Measurements from ENCODE around the gene ABLIM2.

Gene ABLIM2

GRCh38 chr4:8087921-8088495, 70.6 kb downstream of the ABLIM2 start:
- no peak for DNase-seq (ENCODE audit: low read depth in 2 of 2, low spot score in 1 of 2)

DNA sequence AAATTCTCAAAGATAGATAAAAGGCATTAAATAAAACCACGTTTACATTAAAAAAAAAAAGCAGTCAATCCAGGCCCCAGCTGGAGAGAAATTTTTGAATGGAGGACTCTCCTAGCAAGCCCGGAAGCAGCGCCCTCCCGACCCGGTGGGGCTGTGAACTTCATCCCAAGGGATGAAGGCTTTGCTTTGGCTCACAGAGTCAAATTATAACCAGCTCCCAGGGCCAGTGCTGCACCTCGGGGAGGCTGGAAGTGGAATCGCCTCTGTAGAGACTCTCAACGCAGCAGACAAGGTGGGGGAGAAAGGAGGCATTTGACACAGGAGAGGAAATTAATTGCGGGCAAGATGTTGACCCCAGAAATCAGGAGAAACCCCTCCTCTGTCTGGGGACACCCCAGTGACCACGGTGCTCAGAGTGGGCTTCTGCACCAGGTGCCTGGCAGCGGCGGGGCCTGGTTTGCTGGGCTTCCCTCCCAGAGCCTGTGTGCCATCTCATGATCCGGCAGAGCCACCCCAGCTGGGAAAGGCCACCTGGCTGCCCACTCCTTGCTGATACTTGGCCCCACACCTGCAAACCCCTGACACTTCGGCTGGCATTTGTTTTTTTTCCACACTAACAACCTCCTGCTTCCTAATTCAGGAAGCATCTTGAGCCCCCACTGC, 71.7 kb downstream of the ABLIM2 start:
- DNase-seq (ENCODE audit: low read depth in 2 of 2, low spot score in 1 of 2), result no peak

GRCh38 chr4:8085491-8086117, 73.0 kb downstream of the ABLIM2 start:
- no peak for DNase-seq (ENCODE audit: low read depth in 2 of 2, low spot score in 1 of 2)

DNA sequence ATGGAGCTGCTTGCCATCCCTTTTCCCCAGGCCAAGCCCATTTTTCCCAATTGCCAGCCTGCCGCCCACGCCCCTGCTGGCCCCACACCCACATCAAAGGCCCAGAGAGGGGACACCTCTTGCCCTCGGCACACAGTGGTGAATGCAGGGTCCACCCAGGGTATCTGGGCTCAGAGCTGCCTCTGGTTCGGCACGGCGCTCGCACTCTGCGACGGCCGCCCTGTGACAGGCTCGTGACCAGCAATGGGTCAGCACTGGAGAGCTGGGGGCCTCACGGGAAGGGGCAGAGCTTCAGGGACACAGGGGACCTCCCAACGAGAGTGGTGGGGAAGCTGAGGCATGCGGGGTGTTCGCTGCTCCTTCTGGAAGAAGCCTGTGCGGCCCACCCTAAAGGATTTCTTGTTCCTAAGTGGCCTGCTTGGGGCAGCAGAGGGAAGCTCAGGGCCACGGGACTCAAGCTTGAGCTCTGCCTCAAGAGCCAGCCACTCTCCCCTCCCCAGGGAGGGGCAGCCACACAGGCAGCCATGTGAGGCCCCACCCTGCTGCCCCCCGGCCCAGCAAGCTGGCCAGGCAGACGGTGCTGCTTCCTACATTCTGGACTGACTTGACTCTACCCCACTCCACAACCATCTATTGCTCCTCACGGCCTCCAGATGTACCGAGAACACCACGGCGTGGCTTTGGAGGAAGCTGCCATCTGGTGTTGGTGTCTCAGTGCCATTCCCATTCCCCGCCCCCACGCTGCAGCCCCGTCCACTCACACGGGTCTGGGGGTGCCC, 73.7 kb downstream of the ABLIM2 start:
- no peak for DNase-seq (ENCODE audit: low read depth in 2 of 2, low spot score in 1 of 2)

DNA sequence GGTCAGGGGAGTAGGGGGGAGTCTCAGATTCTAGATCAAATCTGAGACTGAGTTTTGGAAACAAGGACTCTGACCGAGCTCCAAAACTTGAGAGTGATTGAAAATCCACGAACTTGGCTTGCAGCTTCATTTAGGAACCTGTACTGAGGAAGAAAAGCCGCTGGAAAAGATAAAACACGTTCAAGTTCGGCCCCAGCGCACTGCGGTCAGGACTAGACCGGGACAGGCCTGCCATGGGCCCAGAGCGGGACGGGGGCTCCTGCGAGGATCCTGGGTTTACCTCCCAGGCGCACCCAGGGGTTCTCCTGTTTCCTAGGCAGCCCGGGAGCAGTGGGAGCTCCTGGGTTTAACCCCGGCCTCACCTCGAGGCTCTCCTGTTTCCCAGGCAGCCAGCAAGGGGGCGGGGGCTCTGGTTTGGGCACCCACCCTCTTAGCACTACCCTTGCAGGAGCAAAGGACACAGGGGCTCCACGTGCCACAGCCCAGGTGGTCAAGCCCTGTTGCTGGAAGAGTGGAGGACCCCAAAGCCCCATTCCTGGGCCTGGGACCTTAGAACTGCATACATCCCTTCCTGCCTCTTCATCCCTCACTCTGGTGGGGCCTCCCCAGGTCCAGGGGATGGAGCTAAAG, 74.5 kb downstream of the ABLIM2 start:
- no peak for DNase-seq (ENCODE audit: low read depth in 2 of 2, low spot score in 1 of 2)

DNA sequence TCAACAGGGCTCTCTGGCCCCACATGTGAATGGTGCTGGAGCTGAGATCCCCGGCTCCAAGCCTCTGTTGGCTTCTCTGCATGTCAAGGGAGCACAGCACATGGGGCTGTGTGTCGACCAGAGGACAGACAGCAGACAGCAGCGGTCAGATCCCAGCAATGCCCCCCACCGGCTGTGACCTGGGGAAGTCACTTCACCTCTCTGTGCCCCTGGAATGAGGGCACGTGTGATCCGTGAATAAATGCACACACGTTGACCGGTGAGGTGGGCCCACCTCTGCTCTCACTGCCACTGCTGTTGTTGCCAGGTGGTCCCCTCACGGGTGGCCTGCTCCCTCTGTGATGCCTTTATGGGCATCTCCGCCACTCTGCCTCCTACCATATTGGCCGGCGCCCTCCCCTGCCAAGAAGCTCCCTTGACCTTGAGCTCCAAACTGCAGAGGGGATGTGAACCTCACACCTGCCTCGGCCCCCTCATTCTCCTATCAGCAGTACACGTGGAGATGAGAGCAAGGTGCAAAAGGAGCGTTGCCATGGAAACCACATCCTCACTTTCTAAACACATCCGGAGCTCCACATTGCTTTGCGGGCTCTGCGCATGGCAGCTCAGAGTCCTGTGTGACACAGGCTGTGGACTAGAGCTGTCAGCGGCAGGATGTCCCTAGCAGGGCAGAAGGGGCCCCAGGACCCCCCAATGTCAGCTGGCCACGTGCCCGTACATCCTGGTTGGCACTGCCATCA, 75.4 kb downstream of the ABLIM2 start:
- no peak for DNase-seq (ENCODE audit: low read depth in 2 of 2, low spot score in 1 of 2)

DNA sequence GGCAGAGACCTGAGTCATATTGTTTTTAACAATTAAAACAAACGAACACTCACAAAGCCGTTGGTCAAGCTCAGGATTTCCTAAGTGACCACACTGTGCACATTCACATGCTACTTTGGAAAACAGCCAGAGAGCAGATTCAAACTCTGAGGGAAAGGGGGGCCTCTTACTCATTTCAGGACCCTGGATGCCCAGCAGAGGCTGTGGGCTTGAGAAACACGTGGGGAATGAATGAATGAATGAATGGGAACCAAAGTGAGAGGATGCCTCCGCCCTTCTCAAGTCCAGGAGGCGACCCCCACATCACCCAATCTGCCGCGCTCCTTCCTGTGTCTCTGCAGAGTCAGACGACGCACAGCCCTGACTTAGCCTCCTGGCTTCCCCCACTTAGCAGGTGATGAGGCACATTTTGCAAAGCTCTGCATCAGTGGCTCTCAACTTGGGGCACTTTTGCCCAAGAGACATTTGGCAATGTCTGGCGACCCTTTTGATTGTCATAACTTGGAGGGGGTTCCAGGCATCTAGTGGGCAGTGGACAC, 76.0 kb downstream of the ABLIM2 start:
- no peak for DNase-seq (ENCODE audit: low read depth in 2 of 2, low spot score in 1 of 2)

DNA sequence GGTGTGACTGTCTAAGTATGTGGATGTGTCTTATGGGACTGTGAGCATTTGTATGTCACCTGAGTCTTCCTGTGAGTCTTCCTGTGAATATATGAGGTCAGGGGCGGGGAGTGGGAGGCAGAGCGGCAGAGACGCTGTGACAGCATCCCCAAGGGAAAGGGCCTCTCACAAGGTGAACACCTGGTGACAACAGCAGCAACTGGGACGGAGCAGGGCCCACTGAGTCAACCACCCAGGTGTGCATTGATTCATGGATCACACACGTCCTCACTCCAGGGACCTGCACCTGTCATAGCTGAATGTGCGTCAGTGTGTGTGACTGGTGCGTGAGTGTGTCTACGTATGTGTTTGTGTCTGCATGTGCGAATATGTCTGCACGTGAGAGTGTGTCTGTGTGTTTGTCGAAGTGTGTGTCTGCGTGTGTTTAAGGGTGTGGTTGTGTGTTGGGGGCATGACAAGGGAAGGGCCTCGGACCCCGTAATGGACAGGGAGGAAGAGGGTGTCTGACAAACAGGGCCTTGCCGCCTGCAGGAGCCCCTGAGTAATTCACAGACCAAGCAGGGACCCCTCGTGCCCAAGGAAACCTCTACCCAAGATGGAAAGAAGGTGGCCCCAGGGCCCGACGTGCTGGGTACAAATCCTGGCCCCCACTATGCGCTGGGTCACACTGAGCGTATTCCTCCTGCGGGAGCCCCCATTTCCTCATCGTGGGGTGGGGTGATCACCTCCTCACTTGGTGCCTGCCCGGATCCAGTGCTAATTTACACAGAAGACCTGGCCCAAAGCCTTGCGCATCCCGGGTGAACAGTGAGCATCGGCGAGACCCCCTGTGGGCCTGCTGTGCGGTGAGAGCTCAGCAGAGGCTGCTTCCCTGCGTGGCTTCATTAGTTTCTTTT, 76.7 kb downstream of the ABLIM2 start:
- no peak for DNase-seq (ENCODE audit: low read depth in 2 of 2, low spot score in 1 of 2)

DNA sequence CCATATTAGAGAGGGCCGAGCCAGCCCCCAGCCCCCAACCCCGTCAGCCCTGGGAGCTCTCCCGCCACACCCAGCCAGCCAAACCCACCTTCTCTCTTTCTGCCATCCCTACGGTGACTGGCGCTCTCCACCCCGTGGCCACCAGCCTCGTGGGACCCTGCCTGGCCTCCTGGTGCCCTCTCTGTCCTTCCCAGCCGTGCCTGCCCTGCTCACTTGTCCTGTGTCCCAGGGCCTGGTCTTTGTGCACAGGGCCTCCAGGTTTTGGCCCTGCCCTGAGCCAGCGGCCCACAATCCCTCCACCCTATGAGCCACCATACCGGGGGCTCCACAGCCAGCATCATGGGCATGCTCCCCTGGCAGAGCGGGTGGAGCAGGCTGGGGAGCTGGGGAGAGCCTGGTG, 77.4 kb downstream of the ABLIM2 start:
- no peak for DNase-seq (ENCODE audit: low read depth in 2 of 2, low spot score in 1 of 2)

DNA sequence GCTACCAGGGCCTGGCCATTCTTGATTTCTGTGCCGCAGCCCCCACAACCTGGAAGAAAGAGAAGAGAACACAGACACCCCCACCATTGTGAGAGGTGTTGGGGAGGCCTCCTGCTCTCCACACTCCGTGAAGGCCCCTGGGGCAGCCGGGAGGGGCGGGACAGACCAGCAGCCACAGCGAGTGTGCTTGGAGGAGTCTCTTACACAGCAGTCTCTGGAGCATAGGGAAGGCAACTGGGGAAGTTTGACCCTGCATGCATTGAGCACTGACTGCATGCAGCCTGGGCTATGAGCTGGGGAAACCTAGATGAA, 77.9 kb downstream of the ABLIM2 start:
- no peak for DNase-seq (ENCODE audit: low read depth in 2 of 2, low spot score in 1 of 2)

DNA sequence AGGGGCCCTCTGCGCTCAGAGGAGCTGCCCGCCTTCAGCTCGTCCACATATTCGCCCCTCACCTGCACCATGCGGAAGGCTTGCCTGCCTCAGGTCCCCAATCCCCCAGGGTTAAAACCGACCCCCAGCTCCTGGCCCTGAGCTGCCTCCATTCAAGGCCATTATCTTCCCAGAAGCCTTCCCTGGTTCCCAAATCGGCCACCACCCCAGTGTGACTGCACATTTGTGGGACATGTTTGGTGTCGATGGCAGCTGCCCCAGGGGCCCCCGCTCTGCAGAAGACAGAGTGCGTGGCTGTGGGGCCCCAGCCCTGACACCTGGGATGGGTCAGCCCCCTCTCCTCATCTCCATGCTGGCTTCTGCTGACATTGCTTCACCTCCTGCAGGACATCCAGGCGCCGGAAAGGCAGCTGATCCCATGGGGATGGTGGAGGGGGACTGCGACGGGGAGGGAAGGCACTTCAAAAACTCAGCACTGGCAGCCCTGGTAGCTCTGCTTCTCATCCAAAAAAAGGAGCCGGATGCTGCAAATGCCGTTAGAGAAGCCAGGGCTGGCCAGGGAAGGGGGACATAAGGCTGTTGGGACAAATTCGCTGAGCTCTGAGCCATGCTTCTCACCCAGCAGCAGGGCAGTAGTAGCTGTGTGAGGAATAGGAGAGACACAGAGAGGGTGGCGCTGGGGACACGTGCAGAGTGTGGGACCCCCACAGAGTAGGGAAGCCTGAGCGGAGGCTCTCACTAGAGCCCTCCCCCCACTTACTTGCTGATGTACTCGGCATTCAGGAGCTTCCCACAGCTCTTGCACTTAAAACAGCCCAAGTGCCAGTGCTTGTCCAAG, 78.5 kb downstream of the ABLIM2 start:
- no peak for DNase-seq (ENCODE audit: low read depth in 2 of 2, low spot score in 1 of 2)

- DNase-seq (ENCODE audit: low read depth in 2 of 2, low spot score in 1 of 2), result no peak
Measured at GRCh38 chr4:8079031-8079885, 79.4 kb downstream of the ABLIM2 start.

DNA sequence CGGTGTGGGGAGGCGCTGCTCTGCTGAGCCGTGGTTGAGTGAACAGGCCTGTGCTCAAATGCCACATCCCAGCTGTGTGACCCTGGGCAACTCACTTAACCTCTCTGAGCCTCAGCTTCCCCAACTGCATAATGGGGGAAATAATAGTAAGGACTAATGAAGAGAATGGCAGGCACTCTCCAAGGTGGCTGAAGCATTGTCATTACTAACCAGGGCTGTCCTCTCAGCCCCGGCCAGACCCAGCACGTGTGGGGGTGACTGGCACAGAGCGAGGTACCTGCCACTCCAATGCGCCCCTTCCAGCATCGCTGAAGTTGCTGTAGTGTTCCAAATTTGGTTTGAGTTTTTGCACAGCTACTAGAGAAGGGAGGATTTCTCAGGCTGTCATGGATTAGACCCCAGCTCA, 80.0 kb downstream of the ABLIM2 start:
- no peak for DNase-seq (ENCODE audit: low read depth in 2 of 2, low spot score in 1 of 2)

DNA sequence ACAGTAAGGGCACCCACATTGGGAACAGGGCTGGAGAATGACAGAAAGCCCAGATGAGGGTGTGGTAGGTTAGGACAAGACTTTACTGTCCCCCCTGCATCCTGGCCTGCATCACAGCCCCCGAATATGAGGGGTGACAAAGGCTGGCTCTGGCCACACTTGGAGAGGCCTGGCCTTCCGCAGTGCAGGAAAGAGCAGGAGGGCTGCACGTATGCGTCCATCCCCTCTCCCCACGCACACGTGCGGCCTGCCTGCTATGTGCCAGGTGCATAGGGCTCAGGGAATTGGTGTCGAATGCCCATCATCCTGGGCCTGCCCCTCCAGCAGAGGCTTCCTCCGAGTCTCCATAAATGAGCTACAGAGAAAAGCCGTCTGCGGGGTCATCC, 80.5 kb downstream of the ABLIM2 start:
- no peak for DNase-seq (ENCODE audit: low read depth in 2 of 2, low spot score in 1 of 2)

GRCh38 chr4:8077181-8078108, 81.2 kb downstream of the ABLIM2 start:
- no peak for DNase-seq (ENCODE audit: low read depth in 2 of 2, low spot score in 1 of 2)

DNA sequence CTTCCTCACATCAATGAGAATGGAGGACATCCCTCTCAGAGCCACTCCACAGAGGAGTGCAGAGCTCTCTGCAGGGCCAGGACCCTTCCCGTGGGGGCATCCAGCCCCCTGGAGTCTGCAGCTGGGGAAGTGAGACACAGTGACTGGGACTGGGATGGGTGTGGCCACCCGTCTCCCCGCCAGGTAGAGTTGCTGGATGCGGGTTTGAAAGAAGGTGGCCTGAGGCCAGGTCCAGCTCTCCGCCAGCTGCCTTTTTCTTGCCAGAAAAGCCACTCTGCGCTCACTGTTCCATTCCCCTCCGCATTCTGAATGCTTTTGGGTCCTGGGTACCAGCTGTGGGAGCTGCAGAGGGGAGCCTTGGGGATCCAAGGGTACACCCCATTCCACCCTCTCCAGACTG, 82.6 kb downstream of the ABLIM2 start:
- no peak for DNase-seq (ENCODE audit: low read depth in 2 of 2, low spot score in 1 of 2)

All from stimulated activated CD8-positive, alpha-beta memory T cell treated with anti-CD3 and anti-CD28 coated beads, Interleukin-4, amount 100 ng/mL, for 4 hours (primary cell).